GM18868 (cell line): ENCODE results near the gene RASAL1.
A peak's percentile ranks its signal among the peaks of the same experiment; 100 is the strongest.

ENCODE experiments used
- ATAC-seq: cut with Tn5 transposase; IDR thresholded peaks from one replicate; pipeline ENCODE4 v1.9.1; 2021; ENCODE audit warnings: mild to moderate bottlenecking, moderate library complexity; ENCODE audit not compliant: unreplicated experiment

Gene RASAL1

DNA sequence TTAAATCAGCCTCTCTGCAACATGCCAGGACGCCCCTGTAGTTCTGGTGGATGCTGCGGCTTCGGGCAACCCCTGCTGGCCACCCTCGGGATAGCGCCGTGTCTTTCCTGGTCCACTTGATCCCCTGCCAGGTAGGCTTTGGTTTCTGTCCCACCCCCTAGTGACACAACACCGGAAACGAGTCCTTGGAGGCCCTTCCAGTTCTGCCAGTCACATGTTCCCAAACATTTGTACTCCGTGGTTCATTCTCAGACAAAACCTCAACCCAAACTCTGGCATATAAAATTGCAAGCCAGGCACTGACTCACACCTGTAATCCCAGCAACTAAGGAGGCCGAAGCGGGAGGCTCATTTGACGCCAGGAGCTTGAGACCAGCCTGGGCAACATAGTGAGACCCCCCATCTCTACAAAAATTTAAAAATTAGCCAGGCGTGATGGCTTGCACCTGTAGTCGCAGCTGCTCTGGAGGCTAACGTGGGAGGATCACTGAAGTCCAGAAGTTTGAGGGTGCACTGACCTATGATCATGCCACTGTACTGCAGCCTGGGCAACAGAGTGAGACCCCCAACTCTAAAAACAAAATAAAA, 37.0 kb downstream of the RASAL1 start:
- ATAC-seq, result peak; percentile 52

DNA sequence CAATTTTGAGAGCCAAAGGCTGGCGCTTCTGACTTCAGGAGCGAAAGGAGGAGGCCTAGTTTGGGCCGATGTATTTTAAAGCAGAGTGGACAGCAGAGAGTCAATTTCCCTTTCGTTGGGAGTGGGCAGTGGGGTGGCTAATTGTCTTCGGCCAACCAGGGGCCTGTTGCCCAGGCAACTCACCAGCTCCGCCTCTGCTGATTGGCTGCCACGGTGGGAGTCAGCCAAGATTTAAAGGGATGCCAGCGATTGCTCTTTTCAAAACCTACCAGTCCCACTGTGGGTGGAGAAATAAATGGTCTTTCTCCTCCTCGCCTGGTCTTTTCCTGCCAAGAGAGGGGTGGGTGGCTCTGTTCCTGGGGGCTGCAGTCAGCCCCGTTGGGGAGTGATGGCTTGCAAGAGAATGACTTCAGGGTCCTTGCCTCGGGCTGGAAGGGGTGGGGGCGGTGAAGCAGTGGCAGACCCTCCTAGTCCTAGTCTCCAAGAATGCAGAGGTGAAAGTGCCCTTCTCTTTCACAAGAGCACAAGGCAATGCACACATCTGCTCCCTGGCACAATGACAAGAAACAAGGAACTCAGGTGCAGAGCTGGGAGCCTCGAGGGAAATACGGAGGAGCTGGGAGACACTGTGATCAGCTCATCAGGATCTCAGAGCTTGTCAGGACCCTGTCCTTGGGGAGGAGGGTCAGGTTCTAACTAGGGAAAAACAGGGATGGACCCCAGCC, 37.7 kb downstream of the RASAL1 start:
- ATAC-seq, result no peak

DNA sequence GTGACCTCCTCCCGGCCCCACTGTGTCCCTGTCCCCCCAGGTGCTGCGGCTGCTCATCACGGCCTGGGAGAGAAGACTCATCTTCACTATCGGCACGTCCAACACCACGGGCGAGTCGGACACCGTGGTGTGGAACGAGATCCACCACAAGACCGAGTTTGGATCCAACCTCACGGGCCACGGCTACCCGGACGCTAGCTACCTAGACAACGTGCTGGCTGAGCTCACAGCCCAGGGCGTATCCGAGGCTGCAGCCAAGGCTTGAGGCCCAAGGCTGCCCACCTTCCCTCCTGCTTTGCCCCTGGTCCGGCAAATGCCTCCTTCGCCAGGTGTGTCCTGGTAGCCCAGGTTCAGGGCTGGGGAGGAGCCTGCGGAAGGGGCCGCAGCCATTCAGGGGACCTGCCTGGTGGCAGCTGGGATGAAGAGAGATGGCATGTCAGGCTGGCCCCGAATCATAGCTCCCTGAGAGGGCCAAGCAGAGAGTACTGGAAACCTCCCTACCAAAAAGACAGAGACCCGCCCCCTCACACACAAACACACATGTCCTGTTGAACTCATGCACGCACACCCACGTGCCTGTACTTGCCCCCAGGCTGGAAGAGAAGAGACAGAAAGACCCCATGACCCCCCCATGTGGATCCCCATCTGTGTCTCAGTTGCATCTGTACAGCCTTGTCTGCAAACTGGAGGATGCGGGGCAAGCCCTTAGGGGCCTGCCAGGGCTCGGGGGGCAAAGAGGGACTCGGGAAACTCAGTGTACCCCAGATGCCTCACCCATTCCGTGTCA, 38.7 kb downstream of the RASAL1 start:
- no peak for ATAC-seq

DNA sequence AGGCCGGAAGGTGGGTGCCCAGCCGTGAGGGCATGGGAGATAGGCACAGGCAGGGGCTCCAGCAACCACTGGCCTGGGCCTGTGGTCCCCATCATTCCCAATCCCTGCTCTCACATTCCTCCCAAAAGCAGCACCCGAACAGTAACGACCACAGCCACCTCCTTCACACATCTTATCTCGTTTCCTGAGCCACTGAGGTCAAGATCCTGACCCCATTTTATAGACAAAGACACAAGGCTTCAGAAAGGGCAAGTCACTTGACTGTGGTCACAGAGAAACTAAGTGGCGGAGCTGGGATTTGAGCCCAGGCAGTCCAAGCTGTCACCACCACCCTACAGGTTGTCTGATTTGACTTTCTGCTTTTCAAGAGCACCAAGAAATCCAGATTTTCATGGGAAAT, 40.2 kb downstream of the RASAL1 start:
- ATAC-seq, result no peak

DNA sequence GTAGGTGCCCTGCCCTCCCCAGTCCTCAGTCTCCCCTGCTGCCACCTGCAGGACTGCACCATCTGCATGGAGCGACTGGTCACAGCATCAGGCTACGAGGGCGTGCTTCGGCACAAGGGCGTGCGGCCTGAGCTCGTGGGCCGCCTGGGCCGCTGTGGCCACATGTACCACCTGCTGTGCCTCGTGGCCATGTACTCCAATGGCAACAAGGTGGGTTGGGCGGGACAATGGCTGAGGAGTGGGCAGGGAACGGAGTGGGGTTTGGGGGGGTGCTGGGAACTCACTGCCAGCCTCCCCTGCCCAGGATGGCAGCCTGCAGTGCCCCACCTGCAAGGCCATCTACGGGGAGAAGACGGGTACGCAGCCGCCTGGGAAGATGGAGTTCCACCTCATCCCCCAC, 40.8 kb downstream of the RASAL1 start:
- ATAC-seq, result no peak

DNA sequence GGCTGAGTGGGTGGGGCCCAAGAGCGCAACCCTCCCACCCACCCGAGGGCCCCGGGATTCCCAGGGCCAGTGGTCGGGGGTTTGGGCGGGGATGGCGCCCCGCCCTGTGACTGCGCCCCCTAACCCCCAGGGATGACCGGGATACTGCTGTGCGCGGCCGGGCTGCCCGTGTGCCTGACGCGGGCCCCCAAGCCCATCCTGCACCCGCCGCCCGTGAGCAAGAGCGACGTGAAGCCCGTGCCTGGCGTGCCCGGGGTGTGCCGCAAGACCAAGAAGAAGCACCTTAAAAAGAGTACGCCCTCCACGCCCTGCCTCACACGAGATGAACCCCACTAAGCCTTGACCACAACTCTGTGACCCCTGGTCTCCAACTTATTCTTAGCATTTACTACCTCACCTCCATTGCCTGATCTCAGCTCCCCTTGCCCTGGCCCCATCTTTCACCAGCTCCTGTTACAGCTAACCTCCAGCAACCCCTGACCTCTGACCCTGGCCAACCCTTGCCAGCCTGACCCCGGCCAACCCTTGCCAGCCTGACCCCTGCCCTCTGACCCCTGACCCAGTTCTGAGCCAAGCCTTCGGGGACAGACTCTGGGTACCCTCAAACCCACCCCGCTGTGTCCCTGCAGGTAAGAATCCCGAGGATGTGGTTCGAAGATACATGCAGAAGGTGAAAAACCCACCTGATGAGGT, 42.0 kb downstream of the RASAL1 start:
- no peak for ATAC-seq

DNA sequence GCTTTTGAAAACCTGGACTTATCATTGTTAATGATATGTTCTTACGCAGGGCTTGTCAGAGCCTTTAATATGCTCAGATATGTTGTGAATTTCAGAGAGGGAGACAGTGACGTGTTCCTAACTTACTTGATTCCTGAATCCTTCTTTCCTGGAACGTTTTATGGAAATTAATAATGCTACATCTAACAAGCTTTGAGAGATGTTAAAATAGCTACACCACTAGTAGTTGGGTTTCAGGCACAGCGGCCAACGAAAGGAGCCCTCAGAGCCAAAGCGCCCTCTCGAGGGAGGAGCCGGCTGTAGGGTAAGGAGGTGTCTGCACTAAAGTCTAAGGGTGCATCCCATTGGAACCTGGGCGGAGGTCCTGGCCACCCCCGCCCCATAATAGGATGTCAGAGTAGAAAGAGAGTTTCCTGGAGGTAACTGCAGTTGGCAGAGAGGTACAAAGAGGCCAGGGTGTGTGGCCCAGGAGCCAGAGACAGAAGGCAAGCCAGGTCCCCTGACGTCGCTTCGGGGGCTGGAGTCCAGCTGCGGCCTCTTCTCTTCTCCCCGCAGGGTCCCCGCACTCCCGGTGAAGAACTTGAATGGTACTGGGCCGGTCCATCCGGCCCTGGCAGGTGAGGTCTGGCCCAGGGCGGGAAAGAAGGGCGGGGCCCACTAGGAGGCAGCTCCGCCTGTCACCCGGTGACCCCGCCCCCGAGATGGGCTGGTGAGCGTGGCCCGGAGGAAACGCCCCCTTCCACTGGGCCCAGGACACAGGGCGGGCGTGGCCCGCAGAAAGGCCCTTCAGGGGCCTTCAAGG, 42.8 kb downstream of the RASAL1 start:
- ATAC-seq, result no peak

DNA sequence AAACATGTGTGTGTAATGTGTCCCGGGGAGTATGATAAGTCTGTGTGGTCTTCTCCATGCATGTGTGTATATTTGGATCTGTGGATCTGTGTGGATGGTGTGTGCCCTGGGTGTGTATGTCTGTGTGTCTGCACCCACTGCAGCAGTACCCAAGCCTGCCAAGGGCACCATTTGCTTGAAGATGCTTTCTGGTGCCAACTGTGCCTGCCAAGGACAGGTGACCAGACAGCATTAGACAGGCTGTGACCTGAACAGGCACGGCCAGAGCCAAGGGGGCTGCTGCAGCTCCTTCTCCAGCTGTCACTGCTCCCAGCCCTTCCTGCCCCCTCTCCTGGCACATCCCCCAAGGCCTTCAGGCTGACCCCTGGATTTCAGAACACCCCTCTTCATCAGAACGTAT, 44.1 kb downstream of the RASAL1 start:
- ATAC-seq, result no peak

DNA sequence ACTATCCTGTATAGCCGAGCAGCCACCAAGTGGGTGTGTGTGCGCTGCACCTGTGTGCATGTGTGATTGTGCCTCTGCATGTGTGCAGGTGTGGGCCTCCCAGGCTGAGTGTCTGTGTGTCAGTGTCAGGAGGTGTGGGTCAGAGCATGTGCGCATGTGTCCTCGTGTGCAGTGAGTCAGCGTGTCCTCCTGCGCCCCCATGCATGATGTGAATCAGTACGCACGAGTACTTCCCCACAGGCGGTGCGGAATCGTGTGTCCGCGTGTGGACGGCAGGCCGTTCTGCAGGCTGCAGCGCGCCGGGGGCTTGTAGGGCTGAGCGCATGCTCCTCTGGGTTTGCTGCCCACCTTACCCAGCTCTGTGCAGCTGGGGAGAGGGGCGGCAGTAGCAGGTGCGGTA, 44.8 kb downstream of the RASAL1 start:
- no peak for ATAC-seq

DNA sequence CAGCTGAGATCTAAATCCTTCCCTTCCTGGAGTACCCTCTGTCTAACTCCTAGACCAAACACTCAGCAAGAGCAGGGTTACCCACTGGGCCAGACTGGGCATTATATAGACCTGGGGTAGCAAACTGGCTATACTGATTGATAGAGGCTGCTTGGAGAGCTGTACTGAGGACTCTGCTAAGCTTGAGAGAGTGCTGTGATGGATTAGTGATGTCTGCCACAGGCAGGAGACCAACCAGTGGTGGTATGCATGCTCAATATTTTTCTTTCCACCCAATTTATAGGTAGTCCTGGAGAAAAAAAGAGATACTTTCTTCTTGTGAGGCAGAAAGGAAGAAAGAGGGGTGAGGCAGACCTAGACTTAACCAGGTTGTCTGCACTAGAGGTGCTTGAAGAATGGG, 45.7 kb downstream of the RASAL1 start:
- no peak for ATAC-seq

DNA sequence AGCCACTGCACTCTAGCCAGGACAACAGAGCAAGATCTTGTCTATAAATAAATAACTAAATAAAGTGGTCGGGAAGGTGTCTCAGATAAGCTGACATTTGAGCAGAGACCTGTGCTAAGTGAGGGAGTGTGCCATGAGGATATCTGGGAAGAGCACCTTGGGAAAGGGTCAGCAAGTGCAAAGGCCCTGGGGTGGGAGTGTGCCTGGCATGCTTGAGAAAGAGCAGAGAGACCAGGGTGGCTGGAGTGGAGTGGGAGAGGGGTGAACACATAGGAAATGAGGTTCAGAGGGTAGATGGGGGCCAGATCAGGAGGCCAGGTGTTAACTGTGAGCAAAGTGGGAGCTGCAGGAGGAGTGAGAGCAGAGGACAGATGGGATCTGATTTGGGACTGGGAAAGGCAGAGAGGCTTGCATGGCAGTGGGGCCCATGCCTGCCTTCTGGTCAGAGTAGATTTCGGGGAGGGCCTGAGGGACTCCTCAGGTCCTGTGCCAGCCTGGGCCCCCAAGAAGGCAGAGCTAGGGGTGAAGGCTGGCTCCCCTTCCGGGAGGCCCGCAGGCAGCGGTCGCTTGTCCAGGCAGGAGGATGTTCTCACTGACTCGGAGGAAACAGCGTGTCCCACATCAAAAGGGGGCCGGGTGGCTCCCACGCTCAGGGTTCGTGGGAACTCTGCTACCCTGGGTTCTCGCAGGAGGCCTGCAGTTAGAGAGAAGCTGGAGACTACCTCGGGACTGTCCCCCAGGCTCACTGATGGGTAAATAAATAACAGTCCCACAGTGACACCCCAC, 46.4 kb downstream of the RASAL1 start:
- no peak for ATAC-seq

DNA sequence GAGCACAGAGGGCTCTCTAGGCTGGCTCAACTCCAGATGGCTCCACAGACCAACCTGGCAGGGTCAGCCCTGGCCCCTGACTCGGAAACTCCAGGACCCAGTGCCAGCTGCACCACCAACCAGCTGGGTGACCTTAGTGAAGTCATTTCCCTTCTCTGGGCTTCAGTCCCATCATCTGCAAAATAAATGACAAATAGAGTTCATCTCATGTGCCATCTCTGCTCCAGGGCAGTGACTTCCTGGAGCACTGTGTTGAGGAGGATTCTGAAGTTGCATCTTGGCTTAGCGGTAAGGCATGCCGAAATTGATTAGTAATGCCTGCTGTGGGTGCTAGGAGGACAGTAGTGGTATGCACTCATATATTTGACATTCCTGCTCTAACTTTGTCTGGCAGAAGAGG, 47.5 kb downstream of the RASAL1 start:
- ATAC-seq, result no peak

DNA sequence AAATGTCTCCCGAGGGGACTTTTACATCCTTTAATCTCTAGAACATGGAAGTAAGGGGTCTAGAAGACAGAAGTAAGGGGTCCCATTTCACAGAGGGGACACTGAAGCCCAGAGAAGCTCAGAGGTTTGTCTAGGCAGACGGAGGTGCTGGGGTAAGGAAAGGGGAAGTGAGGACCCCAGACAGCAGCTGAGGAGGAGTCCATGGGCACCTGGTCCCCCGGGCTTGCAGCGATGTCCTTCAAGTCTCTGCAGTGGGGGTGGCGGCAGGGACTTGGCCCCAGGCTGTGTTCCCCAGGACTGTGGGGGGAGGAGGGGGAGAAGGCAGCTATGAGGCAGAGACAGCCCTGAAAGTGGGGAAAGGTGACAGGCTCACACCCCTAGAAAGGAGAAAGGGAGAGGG, 48.4 kb downstream of the RASAL1 start:
- no peak for ATAC-seq

DNA sequence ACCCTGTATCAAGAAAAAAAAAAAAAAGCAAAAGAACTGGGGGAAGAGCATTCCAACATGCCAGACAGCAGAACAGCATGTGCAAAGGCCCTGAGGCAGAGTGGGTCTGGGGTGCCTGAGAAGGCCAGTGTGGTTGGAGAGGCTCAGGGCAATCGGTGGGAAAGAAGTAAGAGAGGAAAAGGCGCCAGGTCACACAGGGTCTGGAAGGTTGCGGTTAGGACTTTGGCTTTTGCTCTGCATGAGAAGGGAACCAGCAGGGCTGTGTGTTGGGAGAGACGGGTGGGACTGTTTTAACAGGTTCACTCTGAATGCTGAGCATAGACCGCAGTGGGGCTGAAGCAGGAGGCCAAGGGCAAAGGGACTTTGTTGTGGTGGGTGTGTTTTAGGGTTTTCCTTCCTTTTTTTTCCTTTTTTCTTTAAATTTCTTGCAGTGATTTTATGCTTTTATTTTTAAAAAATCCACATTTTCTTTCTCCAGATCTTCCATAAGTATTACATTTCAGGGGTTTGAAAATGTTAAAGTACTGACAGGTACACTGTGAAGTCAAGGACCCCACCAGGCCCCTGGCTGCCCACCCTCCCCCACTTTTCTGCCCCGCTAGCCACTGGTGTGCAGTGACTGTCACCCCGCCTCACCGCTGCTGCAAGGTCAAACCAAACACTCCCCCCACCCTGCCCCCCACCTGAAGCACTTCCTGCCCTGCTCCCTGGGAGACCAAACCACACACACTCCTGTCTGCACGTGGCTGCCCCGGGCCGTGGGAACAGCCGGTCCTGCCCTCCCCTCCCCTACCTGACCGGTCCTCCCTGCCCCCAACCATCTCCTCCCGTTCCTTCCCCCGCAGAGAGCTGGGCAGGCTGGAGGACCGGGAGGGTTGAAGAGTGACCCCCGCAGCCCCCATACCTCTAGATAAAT, 49.1 kb downstream of the RASAL1 start:
- ATAC-seq, result no peak

DNA sequence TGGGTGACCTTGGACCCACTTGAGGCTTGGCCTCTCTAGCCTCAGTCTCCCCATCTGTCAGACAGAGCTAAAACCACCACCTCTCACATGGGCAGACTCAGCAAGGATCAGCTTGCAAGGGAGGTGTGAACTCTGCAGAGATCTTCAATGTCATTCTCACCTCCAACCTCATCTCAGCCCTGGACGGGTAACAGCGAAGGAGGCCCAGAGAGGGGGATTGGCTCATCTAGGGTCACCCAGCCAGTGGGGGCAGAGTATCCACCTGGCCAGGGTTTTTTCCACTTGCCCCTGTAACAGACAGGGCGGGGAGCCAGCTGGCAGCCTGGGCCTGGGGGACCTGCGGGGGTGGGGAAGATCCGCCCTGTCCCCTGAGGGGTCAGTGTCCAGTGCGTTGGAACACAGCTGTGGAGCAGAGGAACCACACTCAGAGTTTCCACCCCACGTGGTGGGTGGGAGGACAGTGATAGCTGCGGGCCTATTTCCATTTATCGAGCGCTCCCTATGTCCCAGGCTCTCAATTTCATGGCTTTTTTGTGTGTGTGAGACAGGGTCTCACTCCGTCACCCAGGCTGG, 51.6 kb downstream of the RASAL1 start:
- no peak for ATAC-seq

DNA sequence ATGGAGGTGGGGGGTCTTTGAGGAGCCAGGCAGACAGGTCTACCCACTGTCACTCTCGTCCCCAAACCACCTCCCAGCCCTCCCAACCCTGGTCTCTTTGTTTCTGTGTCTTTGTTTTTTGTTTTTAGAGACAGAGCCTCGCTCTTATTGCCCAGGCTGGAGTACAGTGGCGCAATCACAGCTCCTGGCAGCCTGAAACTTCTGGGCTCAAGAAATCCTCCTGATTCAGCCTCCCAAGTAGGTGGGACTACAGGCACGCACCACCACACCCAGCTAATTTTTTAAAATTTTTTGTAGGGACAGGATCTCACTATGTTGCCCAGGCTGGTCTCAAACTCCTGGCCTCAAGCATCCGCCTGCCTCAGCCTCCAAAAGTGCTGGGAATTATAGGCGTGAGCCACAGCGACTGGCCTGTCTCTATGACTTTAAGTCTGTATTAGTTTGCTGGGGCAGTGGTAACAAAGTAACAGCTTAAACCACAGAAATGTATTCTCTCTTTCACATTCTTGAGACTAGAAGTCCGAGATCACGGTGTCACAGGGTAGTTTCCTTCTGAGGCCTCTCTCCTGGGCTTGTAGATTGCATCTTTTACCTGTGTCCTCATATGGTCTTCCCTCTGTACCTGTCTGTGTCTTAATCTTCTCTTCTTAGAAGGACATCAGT, 52.9 kb downstream of the RASAL1 start:
- peak; percentile 56 for ATAC-seq

DNA sequence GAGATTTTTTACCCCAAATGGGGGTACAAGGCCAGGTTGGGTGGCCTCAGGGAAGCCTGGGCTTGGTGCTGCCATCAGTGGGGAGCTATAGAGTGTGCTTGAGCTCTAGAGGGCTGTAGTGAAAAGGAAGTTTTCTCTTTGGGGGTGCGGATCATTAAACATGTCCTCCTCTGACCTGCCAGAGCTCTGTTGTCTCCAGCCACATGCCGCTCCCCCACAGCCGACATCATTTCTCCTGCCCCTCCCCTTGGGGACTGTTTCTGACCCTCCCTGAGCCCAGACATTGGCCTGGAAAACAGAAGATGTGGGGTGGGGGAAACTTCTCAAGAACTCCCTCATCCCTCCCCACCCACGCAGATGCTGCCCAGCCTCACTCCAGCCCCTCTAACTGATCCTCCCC, 53.7 kb downstream of the RASAL1 start:
- ATAC-seq, result no peak

DNA sequence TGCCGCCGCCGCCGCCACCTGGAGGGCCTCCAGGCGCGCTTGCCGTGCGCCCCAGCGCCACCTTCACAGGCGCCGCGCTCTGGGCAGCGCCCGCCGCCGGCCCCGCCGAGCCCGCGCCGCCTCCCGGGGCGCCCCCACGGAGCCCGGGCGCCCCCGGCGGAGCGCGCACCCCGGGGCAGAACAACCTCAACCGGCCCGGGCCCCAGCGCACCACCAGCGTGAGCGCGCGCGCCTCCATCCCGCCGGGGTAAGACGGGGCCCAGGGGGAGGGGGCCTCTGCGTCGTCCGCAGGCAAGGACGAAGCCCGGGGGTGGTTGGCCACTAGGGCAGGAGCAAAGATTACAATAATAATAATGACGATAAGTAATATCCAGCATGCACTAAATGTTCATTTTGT, 57.7 kb downstream of the RASAL1 start:
- no peak for ATAC-seq
